NB4 (cell line): Measurements from ENCODE around the gene CCNT1.
"Not testable (repeated sequence)": the region's sequence is repeated elsewhere in the genome, so short reads cannot be mapped to it uniquely, and the experiment has no call there.

Experiments
- DNase-seq: peaks from one replicate; pipeline ENCODE4 v3.0.0; 2010; ENCODE audit warnings: low read depth
- H3K4me3 ChIP-seq: one replicate; pipeline ENCODE4 v1.5.1; 2011; ENCODE audit warnings: mild to moderate bottlenecking, low read depth, low read length, moderate library complexity
- CTCF ChIP-seq: IDR thresholded peaks from one replicate; pipeline ENCODE4 v1.5.1; 2012; ENCODE audit warnings: low read depth, low read length
- MAX ChIP-seq: IDR thresholded peaks from 2 replicates; pipeline ENCODE4 v1.6.1; 2011; ENCODE audit warnings: low read depth, low read length
- MYC ChIP-seq: IDR thresholded peaks from 2 replicates; pipeline ENCODE4 v1.6.1; 2011; ENCODE audit warnings: low read depth, low read length
- POLR2A ChIP-seq: IDR thresholded peaks from 2 replicates; pipeline ENCODE4 v1.6.1; 2011; ENCODE audit warnings: mild to moderate bottlenecking; ENCODE audit not compliant: insufficient read length; ENCODE audit errors: extremely low read depth

Gene CCNT1

GRCh38 chr12:48750215-48750614 lies 33.7 kb upstream of the CCNT1 start:
- no peak for DNase-seq
- TF ChIP-seq POLR2A (no peak), CTCF (no peak), MAX (no peak), MYC (no peak)
- no peak overlapping the region for H3K4me3 ChIP-seq

GRCh38 chr12:48744251-48745008 lies 27.9 kb upstream of the CCNT1 start:
- no peak overlapping the region for H3K4me3 ChIP-seq
- TF ChIP-seq MYC (no peak), POLR2A (no peak), MAX (no peak), CTCF (no peak)
- DNase-seq = no peak

GRCh38 chr12:48739618-48740269 lies 23.2 kb upstream of the CCNT1 start:
- H3K4me3 ChIP-seq = no peak overlapping the region
- no peak for DNase-seq
- TF ChIP-seq POLR2A = no peak
- no peak for TF ChIP-seq MYC
- no peak for TF ChIP-seq CTCF
- TF ChIP-seq MAX = no peak

GRCh38 chr12:48736456-48736855 lies 19.9 kb upstream of the CCNT1 start:
- TF ChIP-seq CTCF = no peak
- DNase-seq = no peak
- H3K4me3 ChIP-seq = no peak overlapping the region

GRCh38 chr12:48728807-48729206 lies 12.3 kb upstream of the CCNT1 start:
- TF ChIP-seq MAX = no peak
- TF ChIP-seq CTCF = no peak
- no peak for TF ChIP-seq MYC
- no peak for TF ChIP-seq POLR2A
- no peak for DNase-seq
- H3K4me3 ChIP-seq = no peak overlapping the region

GRCh38 chr12:48720737-48721136 lies 4.2 kb upstream of the CCNT1 start:
- not testable (repeated sequence) for DNase-seq, H3K4me3 ChIP-seq

GRCh38 chr12:48720171-48720570 lies 3.7 kb upstream of the CCNT1 start:
- not testable (repeated sequence) for DNase-seq, H3K4me3 ChIP-seq

- not testable (repeated sequence) for H3K4me3 ChIP-seq, DNase-seq
Measured at GRCh38 chr12:48719002-48719401, 2.5 kb upstream of the CCNT1 start.
